Right atrium auricular region (tissue), 2 donors: Measurements from ENCODE around the gene RYR1. TPM values are rescaled to one million over a fixed set of nuclear protein-coding genes. Genes with fewer than 3 reads are reported as not detected.
"Not testable (repeated sequence)": the region's sequence is repeated elsewhere in the genome, so short reads cannot be mapped to it uniquely, and the experiment has no call there.

Experiments used
- DNase-seq: peaks from one replicate; pipeline ENCODE4 v3.0.0-alpha.2; 2019; ENCODE audit warnings: low spot score
- H3K27ac ChIP-seq, 2 donors: fragments of 200-600 bp; sonication (generic); 1 replicate in 1 of 2; 2 replicates in 1 of 2; pipeline ENCODE4 v1.5.1; 2016 to 2019
- H3K27me3 ChIP-seq, 2 donors: fragments of 200-600 bp; sonication (generic); one replicate each; pipeline versions ENCODE4 v1.5.1 to v1.6.0; 2017 to 2019
- H3K36me3 ChIP-seq: fragments of 200-600 bp; sonication (generic); one replicate; pipeline ENCODE4 v1.5.1; 2016
- H3K4me1 ChIP-seq, 2 donors: fragments of 200-600 bp; sonication (generic); one replicate each; pipeline versions ENCODE4 v1.5.1 to v1.6.0; 2017 to 2019
- H3K4me3 ChIP-seq, 2 donors: fragments of 200-600 bp; sonication (generic); 1 replicate in 1 of 2; 2 replicates in 1 of 2; pipeline ENCODE4 v1.5.1; 2017 to 2019; ENCODE audit warnings: mild to moderate bottlenecking in 1 of 2, moderate library complexity in 1 of 2
- H3K9me3 ChIP-seq, 2 donors: fragments of 200-600 bp; sonication (generic); one replicate each; pipeline ENCODE4 v1.5.1; 2019
- total RNA-seq, 2 donors: library from RNA; depleted of rRNA; stranded (reverse); fragments of >200 nt; gene quantifications; one replicate each; pipeline ENCODE4 v1.1.0, GENCODE V29; 2016
- TF ChIP-seq, protein P1 (sequence below), 2 donors: fragments of 200-600 bp; sonication (generic); IDR thresholded peaks; one replicate each; pipeline ENCODE4 v1.5.1; 2019; ENCODE audit warnings: antibody characterized with exemption in 2 of 2

Gene RYR1
- total RNA-seq, 2 donors from 2014 or later = 0.33 to 1.7 TPM

DNA sequence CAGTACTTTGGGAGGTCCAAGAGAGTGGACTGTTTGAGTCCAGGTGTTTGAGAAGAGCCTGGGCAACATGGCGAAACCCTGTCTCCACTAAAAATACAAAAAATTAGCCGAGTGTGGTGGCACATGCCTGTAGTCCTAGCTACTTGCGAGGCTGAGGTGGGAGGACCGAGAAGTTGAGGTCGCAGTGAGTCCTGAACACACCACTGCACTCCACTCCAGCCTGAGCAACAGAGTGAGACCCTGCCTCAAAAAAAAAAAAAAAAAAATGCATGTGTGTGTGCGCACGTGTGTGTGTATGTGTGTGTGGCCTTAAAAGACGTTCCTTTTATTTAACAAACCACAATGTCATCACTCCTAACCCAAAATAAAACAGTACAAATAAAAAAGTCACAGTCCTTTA, 121.7 kb downstream of the RYR1 start:
- Histone ChIP-seq H3K36me3 (no peaks in the 10 kb centered on the region), H3K4me1 (no peaks in the 10 kb centered on the region), H3K27ac (no peak overlapping the region), H3K4me3 (no peak overlapping the region), H3K27me3 (no peaks in the 10 kb centered on the region), H3K9me3 (no peaks in the 10 kb centered on the region)
- TF ChIP-seq, protein P1, sequence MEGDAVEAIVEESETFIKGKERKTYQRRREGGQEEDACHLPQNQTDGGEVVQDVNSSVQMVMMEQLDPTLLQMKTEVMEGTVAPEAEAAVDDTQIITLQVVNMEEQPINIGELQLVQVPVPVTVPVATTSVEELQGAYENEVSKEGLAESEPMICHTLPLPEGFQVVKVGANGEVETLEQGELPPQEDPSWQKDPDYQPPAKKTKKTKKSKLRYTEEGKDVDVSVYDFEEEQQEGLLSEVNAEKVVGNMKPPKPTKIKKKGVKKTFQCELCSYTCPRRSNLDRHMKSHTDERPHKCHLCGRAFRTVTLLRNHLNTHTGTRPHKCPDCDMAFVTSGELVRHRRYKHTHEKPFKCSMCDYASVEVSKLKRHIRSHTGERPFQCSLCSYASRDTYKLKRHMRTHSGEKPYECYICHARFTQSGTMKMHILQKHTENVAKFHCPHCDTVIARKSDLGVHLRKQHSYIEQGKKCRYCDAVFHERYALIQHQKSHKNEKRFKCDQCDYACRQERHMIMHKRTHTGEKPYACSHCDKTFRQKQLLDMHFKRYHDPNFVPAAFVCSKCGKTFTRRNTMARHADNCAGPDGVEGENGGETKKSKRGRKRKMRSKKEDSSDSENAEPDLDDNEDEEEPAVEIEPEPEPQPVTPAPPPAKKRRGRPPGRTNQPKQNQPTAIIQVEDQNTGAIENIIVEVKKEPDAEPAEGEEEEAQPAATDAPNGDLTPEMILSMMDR (IDR thresholded peaks at IDR 0.05) = no peak
- no peak for DNase-seq

DNA sequence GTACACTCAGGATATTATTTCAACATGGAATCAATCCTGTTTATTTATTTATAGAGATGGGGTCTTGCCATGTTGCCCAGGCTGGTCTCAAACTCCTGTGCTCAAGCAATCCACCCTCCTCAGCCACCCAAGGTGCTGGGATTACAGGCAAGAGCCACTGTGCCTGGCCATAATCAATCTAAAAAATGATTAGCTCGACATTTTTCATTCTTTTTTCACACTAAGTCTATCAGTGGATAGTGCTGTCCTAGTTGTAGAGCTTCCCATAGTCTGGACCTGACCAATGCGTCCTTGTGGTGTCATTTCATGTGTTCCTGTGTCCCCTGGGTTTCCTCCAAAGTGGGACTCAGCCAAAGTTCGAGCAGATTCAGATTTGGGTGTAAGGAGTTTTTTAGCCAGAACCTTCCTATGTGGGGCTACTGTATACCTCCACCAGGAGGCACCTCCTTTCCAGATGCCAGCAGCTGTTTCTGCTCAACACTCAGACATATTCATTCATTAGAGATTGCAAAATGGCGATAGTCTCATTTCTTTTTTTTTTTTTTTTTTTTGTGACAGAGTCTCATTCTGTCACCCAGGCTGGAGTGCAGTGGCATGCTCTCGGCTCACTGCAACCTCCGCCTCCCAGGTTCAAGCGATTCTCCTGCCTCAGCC, 123.2 kb downstream of the RYR1 start:
- H3K27me3 ChIP-seq = no peaks in the 10 kb centered on the region
- TF ChIP-seq, protein P1 (IDR thresholded peaks at IDR 0.05) = no peak
- H3K4me3 ChIP-seq = no peak overlapping the region
- no peak for DNase-seq
- H3K36me3 ChIP-seq = no peaks in the 10 kb centered on the region
- no peaks in the 10 kb centered on the region for H3K4me1 ChIP-seq
- no peaks in the 10 kb centered on the region for H3K9me3 ChIP-seq
- no peak overlapping the region for H3K27ac ChIP-seq

DNA sequence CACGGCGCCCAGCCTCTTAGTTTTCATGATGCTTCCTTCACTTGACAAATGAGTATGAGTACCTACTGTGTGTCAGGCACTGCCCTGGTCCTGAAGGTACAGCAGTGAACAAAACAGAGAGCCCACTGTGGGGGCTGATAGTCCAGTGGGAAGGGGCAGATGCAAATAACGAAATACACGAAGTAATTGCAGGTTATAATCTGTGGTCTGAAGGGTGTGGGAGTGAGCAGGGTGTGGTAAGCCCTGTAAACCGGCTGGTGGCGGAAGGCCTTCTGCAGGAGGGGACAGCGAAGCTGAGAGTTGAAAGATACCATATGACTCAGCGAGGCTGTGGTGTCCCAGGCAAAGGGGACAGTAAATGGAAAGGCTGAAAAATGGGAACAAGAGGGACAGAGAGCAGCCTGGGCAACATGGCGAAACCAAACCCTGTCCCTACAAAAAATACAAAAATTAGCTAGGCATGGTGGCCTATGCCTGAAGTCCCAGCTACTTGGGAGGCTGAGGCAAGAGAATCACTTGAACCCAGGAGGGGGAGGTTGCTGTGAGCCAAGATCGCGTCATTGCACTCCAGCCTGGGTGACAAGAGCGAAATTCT, 123.8 kb downstream of the RYR1 start:
- H3K9me3 ChIP-seq = no peaks in the 10 kb centered on the region
- no peaks in the 10 kb centered on the region for H3K27me3 ChIP-seq
- H3K36me3 ChIP-seq = no peaks in the 10 kb centered on the region
- TF ChIP-seq, protein P1 (IDR thresholded peaks at IDR 0.05) = no peak
- H3K4me1 ChIP-seq = no peaks in the 10 kb centered on the region
- no peak overlapping the region for H3K27ac ChIP-seq
- H3K4me3 ChIP-seq = no peak overlapping the region
- no peak for DNase-seq

DNA sequence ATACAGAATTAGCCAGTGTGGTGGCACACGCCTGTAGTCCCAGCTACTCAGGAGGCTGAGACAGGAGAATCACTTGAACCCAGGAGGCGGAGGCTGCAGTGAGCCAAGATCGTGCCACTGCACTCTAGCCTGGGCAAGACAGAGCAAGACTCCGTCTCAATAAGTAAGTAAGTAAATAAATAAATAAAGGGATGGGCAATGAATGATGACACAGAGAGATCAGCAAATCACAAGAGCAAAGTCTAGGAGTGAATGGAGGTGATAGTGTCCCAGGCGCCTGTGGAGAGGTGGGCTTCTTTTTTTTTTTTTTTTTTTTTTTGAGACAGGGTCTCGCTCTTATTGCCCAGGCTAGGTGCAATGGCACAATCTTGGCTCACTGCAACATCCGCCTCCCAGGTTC, 125.4 kb downstream of the RYR1 start:
- not testable (repeated sequence) for DNase-seq, H3K27ac ChIP-seq, H3K36me3 ChIP-seq, H3K27me3 ChIP-seq, H3K9me3 ChIP-seq, H3K4me1 ChIP-seq, H3K4me3 ChIP-seq

DNA sequence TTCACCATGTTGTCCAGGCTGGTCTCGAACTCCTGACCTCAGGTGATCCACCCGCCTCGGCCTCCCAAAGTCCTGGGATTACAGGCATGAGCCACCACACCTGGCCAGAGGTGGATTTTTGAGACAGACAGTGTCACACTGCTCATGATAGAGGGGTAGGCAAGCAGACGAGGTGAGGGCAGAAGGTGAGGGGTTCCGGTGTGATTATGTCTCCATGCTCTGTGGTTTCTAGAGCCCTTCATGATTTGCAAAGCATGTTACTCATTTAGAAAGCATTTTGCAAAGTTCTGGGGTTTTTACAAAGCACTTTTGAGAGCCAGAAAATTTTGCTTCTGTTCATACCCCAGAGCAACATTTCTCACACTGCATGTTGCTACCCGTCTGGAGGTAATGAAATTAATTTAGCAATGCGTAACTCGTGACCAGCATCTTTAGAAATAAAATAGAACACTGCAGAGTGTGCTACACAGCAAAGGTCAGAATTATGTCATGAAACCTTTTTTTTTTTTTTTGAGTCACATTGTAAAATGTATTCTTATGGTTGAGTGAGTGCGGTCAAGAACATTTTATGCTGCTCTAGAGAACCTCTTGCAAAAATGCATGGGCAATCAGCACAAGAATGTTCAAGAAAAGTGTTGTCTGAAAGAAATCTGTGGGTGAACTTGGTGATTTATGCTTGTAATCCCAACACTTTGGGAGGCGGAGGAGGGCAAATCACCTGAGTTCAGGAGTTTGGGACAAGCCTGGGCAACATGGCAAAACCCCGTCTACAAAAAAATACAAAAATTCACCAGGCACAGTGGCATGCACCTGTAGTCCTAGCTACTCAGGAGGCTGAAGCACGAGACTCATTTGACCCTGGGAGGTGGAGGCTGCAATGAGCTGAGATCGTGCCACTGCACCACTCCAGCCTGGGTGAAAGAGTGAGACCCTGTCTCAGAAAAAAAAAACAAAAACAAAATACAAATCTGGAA, 126.2 kb downstream of the RYR1 start:
- Histone ChIP-seq H3K27ac (no peak overlapping the region), H3K27me3 (no peaks in the 10 kb centered on the region), H3K4me1 (no peaks in the 10 kb centered on the region), H3K9me3 (no peaks in the 10 kb centered on the region), H3K4me3 (no peak overlapping the region), H3K36me3 (no peaks in the 10 kb centered on the region)
- DNase-seq = no peak
- TF ChIP-seq, protein P1 (IDR thresholded peaks at IDR 0.05) = no peak

DNA sequence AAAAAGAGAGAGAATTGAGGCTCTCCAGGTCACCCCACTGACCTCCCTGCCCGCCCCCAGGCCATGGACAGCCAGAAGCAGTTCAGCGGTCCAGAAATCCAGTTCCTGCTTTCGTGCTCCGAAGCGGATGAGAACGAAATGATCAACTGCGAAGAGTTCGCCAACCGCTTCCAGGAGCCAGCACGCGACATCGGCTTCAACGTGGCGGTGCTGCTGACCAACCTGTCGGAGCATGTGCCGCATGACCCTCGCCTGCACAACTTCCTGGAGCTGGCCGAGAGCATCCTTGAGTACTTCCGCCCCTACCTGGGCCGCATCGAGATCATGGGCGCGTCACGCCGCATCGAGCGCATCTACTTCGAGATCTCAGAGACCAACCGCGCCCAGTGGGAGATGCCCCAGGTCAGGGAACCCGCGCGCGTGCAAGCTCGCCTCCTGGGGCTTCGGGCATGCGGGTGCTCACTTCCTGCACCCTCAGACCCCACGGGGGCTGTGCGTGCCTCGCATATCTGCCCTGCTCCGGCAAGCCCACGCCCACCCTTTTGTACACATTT, 127.6 kb downstream of the RYR1 start:
- no peaks in the 10 kb centered on the region for H3K36me3 ChIP-seq
- H3K4me3 ChIP-seq = no peak overlapping the region
- H3K27ac ChIP-seq = no peak overlapping the region
- TF ChIP-seq, protein P1 (IDR thresholded peaks at IDR 0.05) = no peak
- no peaks in the 10 kb centered on the region for H3K27me3 ChIP-seq
- no peak for DNase-seq
- no peaks in the 10 kb centered on the region for H3K4me1 ChIP-seq
- no peaks in the 10 kb centered on the region for H3K9me3 ChIP-seq
